ENCODE measurements around the gene MED8. TPM values are rescaled to one million over a fixed set of nuclear protein-coding genes. Genes with fewer than 3 reads are reported as not detected.

Gene MED8
- total and polyA plus RNA-seq, 2 of the 8 experiments (the other 6 are each of a cell fraction or from before 2014, with no cell fraction given) = 7.0 to 20.6 TPM

DNA sequence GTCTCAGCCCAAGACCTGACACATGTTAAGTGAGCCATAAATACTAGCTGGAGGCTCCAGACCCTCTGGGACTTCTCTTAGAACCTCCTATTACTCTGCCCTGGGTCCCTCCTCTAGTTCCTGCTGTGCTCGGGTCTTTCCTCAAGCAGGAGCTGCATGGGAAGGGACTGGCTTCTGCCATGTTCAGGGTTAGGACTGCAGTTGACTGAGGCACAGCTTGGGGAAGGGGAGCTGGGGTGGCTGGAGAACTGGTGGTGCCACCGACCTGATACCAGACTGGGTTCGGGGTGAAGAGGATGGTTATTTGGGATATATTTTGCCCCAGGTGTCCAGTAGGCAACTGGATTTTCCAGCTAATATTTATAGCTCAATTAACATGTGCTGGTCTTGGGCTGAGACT is 48.4 kb upstream of the MED8 start (continued):
- TF ChIP-seq, protein P1, sequence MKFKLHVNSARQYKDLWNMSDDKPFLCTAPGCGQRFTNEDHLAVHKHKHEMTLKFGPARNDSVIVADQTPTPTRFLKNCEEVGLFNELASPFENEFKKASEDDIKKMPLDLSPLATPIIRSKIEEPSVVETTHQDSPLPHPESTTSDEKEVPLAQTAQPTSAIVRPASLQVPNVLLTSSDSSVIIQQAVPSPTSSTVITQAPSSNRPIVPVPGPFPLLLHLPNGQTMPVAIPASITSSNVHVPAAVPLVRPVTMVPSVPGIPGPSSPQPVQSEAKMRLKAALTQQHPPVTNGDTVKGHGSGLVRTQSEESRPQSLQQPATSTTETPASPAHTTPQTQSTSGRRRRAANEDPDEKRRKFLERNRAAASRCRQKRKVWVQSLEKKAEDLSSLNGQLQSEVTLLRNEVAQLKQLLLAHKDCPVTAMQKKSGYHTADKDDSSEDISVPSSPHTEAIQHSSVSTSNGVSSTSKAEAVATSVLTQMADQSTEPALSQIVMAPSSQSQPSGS (IDR thresholded peaks at IDR 0.05; ENCODE audit: low read length) = no peak
- TF ChIP-seq SAP30 (IDR thresholded peaks at IDR 0.05; ENCODE audit: insufficient read depth, insufficient replicate concordance, low read length) = no peak
- TF ChIP-seq JUND (IDR thresholded peaks at IDR 0.05; ENCODE audit: low read length) = no peak
- TF ChIP-seq SIN3A (conservative IDR thresholded peaks at IDR 0.05 in 1 of 2, IDR thresholded peaks at IDR 0.05 in 1 of 2; ENCODE audit: low read depth in 1 of 2, low read length in 2 of 2) = no peak
- no peak for TF ChIP-seq TAF7 (optimal IDR thresholded peaks at IDR 0.05; ENCODE audit: borderline replicate concordance, low read depth, low read length)
- no peak for TF ChIP-seq BCL11A (IDR thresholded peaks at IDR 0.05; ENCODE audit: low read depth in 2 of 2, low read length in 2 of 2)

All from H1 (cell line).